ENCODE results near the gene PGM1. TPM values are rescaled to one million over a fixed set of nuclear protein-coding genes. Genes with fewer than 3 reads are reported as not detected.

PGM1 gene
- total RNA-seq, 1 experiment from 2014 or later: 67.1 TPM

- Histone ChIP-seq H3K27ac (ENCODE audit: low read length) (no peak overlapping the region), H3K4me3 (ENCODE audit: low read length) (no peak overlapping the region), H3K36me3 (ENCODE audit: insufficient read depth, low read length) (peaks cover 10% of the 10 kb centered on the region), H3K4me2 (ENCODE audit: low read depth, low read length, poor library complexity, severe bottlenecking) (no peak overlapping the region), H3K79me2 (ENCODE audit: low read length) (no peaks in the 10 kb centered on the region), H4K20me1 (ENCODE audit: insufficient read depth, low read depth, low read length) (no peaks in the 10 kb centered on the region), H3K9me3 (ENCODE audit: low read length) (no peaks in the 10 kb centered on the region), H2AFZ (ENCODE audit: low read length) (no peak overlapping the region), H3K27me3 (ENCODE audit: low read length) (no peaks in the 10 kb centered on the region), H3K9ac (ENCODE audit: low read length) (no peak overlapping the region), H3K4me1 (ENCODE audit: low read length) (no peaks in the 10 kb centered on the region), H3K9me2 (replicated peaks; ENCODE audit: insufficient read depth, low read length) (no peaks in the 10 kb centered on the region)
- DNase-seq: no peak
Observed at GRCh38 chr1:63663873-63664272, 70.7 kb downstream of the PGM1 start.

DNA sequence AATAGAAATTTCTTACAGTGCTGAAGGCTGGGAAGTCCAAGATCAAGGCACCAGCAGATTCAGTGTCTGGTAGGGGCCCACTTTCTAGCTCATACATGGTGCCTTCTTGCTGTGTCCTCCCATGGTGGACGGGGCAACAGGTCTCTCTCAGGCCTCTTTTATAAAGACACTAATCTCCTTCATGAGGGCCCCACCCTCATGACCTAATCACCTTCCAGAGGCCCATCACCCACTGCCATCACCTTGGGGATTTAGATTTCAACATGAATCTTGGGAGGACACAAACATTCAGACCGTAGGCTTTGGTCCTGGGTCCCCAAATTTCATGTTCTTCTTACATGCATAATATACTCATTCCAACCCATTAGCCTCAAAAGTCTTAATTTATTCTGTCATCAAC is 71.5 kb downstream of the PGM1 start:
- Histone ChIP-seq H3K79me2 (ENCODE audit: low read length) (no peaks in the 10 kb centered on the region), H3K9me3 (ENCODE audit: low read length) (no peaks in the 10 kb centered on the region), H3K4me2 (ENCODE audit: low read depth, low read length, poor library complexity, severe bottlenecking) (no peak overlapping the region), H3K36me3 (ENCODE audit: insufficient read depth, low read length) (peaks cover 4% of the 10 kb centered on the region), H3K4me3 (ENCODE audit: low read length) (no peak overlapping the region), H3K27me3 (ENCODE audit: low read length) (no peaks in the 10 kb centered on the region), H3K27ac (ENCODE audit: low read length) (no peak overlapping the region), H3K4me1 (ENCODE audit: low read length) (no peaks in the 10 kb centered on the region), H4K20me1 (ENCODE audit: insufficient read depth, low read depth, low read length) (no peaks in the 10 kb centered on the region), H2AFZ (ENCODE audit: low read length) (no peak overlapping the region), H3K9ac (ENCODE audit: low read length) (no peak overlapping the region), H3K9me2 (replicated peaks; ENCODE audit: insufficient read depth, low read length) (no peaks in the 10 kb centered on the region)
- no peak for DNase-seq

- Histone ChIP-seq H3K9me2 (replicated peaks; ENCODE audit: insufficient read depth, low read length) (no peaks in the 10 kb centered on the region), H3K27ac (ENCODE audit: low read length) (no peak overlapping the region), H3K4me3 (ENCODE audit: low read length) (no peak overlapping the region), H3K4me2 (ENCODE audit: low read depth, low read length, poor library complexity, severe bottlenecking) (no peak overlapping the region), H3K9me3 (ENCODE audit: low read length) (no peaks in the 10 kb centered on the region), H3K4me1 (ENCODE audit: low read length) (no peaks in the 10 kb centered on the region), H3K79me2 (ENCODE audit: low read length) (no peaks in the 10 kb centered on the region), H3K27me3 (ENCODE audit: low read length) (no peaks in the 10 kb centered on the region), H3K9ac (ENCODE audit: low read length) (no peak overlapping the region), H4K20me1 (ENCODE audit: insufficient read depth, low read depth, low read length) (no peaks in the 10 kb centered on the region), H2AFZ (ENCODE audit: low read length) (no peak overlapping the region), H3K36me3 (ENCODE audit: insufficient read depth, low read length) (peaks cover 4% of the 10 kb centered on the region)
- DNase-seq: no peak
Observed at GRCh38 chr1:63665410-63665809, 72.2 kb downstream of the PGM1 start.

GRCh38 chr1:63665824-63666223 is 72.6 kb downstream of the PGM1 start:
- no peak for DNase-seq

DNA sequence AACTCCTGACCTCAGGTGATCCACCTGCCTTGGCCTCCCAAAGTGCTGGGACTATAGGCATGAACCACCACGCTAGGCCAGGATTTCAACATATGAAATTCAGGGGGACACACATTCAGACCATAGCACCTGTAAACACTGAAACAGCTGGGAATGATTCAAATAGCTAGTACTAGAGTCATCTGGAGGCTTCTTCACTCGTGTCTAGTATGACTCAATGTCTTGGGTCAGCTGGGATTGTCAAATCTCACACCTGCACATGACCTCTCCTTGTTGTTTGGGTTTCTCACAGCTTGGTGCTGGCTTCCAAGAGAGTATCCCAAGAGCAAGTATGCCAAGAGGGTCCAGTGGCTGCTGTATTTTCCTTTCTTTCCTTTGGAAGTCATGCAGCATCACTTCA is 75.1 kb downstream of the PGM1 start:
- no peak overlapping the region for H3K4me3 ChIP-seq (ENCODE audit: low read length)
- no peak for DNase-seq
- H4K20me1 ChIP-seq (ENCODE audit: insufficient read depth, low read depth, low read length): no peaks in the 10 kb centered on the region
- no peaks in the 10 kb centered on the region for H3K9me3 ChIP-seq (ENCODE audit: low read length)
- no peak overlapping the region for H3K9ac ChIP-seq (ENCODE audit: low read length)
- H3K9me2 ChIP-seq (replicated peaks; ENCODE audit: insufficient read depth, low read length): no peaks in the 10 kb centered on the region
- H3K4me1 ChIP-seq (ENCODE audit: low read length): no peaks in the 10 kb centered on the region
- H3K27ac ChIP-seq (ENCODE audit: low read length): no peak overlapping the region
- H3K36me3 ChIP-seq (ENCODE audit: insufficient read depth, low read length): no peaks in the 10 kb centered on the region; the same call in 1 of the 2 replicates
- H3K79me2 ChIP-seq (ENCODE audit: low read length): no peaks in the 10 kb centered on the region
- H2AFZ ChIP-seq (ENCODE audit: low read length): no peak overlapping the region
- no peak overlapping the region for H3K4me2 ChIP-seq (ENCODE audit: low read depth, low read length, poor library complexity, severe bottlenecking)
- H3K27me3 ChIP-seq (ENCODE audit: low read length): no peaks in the 10 kb centered on the region

More at GRCh38 chr1:63665824-63666223, 72.6 kb downstream of the PGM1 start:
- Histone ChIP-seq H3K27ac (ENCODE audit: low read length) (no peak overlapping the region), H3K4me3 (ENCODE audit: low read length) (no peak overlapping the region), H3K9me2 (replicated peaks; ENCODE audit: insufficient read depth, low read length) (no peaks in the 10 kb centered on the region), H3K9ac (ENCODE audit: low read length) (no peak overlapping the region), H3K27me3 (ENCODE audit: low read length) (no peaks in the 10 kb centered on the region), H3K36me3 (ENCODE audit: insufficient read depth, low read length) (no peaks in the 10 kb centered on the region; the same call in none of the 2 replicates), H4K20me1 (ENCODE audit: insufficient read depth, low read depth, low read length) (no peaks in the 10 kb centered on the region), H3K9me3 (ENCODE audit: low read length) (no peaks in the 10 kb centered on the region), H3K4me2 (ENCODE audit: low read depth, low read length, poor library complexity, severe bottlenecking) (no peak overlapping the region), H2AFZ (ENCODE audit: low read length) (no peak overlapping the region), H3K4me1 (ENCODE audit: low read length) (no peaks in the 10 kb centered on the region), H3K79me2 (ENCODE audit: low read length) (no peaks in the 10 kb centered on the region)

DNA sequence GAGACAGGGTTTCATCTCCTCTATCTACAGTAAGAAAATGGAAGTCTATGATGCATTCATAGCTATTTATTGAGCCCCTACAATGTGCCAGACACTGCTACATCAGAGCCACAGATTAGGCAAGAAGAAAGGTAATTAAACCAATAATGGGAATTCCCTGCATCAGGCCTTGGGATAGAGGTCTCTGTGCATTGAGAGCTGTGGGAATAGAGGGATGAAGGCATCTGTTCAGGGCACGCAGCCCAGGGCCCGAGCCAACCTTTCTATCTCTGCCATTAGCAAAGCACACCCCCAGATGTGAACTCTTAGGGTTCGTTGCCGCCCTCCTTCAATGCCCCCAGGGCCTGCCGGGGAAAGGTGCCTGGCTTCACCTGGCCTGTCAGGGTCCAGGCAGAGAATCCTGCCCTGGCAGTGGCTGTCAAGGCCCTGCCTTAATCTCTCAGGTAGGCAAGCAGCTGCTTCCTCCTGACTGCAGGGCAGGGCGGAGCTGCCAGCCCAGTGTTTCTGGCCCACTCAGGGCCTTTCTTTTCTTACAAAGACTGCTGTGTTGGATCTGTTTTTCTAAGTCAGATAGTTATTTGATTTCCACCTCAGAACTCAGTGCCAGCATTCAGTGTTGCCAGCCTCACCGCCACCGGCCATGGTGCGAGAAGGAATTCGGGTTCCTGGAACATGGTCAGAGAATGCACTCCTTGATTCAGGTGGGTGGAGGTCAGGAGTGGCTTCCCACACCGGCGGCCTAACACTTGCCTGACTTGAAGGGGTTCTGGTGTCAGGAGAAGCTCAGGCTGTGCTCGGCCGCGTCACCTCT is 76.1 kb downstream of the PGM1 start:
- H3K9ac ChIP-seq (ENCODE audit: low read length): no peak overlapping the region
- no peak overlapping the region for H2AFZ ChIP-seq (ENCODE audit: low read length)
- H3K79me2 ChIP-seq (ENCODE audit: low read length): no peaks in the 10 kb centered on the region
- no peak overlapping the region for H3K27ac ChIP-seq (ENCODE audit: low read length)
- no peaks in the 10 kb centered on the region for H3K4me1 ChIP-seq (ENCODE audit: low read length)
- DNase-seq: no peak
- no peak overlapping the region for H3K4me3 ChIP-seq (ENCODE audit: low read length)
- no peaks in the 10 kb centered on the region for H3K9me3 ChIP-seq (ENCODE audit: low read length)
- H3K9me2 ChIP-seq (replicated peaks; ENCODE audit: insufficient read depth, low read length): no peaks in the 10 kb centered on the region
- no peaks in the 10 kb centered on the region for H4K20me1 ChIP-seq (ENCODE audit: insufficient read depth, low read depth, low read length)
- H3K27me3 ChIP-seq (ENCODE audit: low read length): no peaks in the 10 kb centered on the region
- H3K36me3 ChIP-seq (ENCODE audit: insufficient read depth, low read length): no peaks in the 10 kb centered on the region; the same call in 1 of the 2 replicates
- no peak overlapping the region for H3K4me2 ChIP-seq (ENCODE audit: low read depth, low read length, poor library complexity, severe bottlenecking)

DNA sequence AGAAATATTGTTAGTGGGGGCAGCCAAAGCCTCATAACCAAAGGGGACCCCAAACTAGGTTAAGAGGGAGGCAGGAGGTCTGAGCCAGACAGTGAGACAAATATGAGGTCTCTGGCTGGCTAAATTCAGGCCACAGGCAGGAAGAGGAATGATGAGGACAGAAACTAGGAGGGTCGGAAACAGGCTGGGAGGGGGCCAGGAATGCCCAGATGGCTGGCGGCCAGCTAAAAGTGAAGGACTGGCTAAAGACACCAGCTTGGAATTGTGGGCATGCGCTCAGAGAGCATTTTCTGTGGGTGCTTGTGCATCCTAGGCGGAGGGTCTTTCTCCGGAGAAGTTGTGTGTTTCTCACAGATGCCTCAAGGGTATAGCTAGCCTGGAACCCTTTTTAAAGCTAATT is 77.0 kb downstream of the PGM1 start:
- H4K20me1 ChIP-seq (ENCODE audit: insufficient read depth, low read depth, low read length): no peaks in the 10 kb centered on the region

DNA sequence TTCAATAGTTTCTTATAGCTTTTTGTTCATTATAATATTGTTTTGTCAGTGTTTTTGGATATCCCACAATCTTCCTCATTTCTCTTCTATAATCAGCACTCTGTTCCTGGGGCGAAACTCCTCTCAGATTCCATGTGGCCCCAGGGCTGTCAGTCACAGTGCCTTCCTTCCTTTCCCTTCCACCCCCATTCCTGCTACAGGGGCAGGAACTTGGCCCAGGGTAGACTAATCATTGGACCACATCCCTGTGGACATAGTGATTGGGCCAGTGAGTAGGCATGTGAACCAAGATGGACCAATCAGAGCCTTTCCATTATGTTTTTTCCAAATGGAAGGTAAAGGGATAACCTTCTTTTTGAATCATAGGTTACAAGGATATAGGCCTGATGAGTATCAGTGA is 78.3 kb downstream of the PGM1 start:
- H3K36me3 ChIP-seq (ENCODE audit: insufficient read depth, low read length): no peaks in the 10 kb centered on the region
- H2AFZ ChIP-seq (ENCODE audit: low read length): no peak overlapping the region
- no peaks in the 10 kb centered on the region for H3K27me3 ChIP-seq (ENCODE audit: low read length)
- no peak for DNase-seq
- H3K4me3 ChIP-seq (ENCODE audit: low read length): no peak overlapping the region
- no peak overlapping the region for H3K27ac ChIP-seq (ENCODE audit: low read length)
- H3K4me1 ChIP-seq (ENCODE audit: low read length): no peaks in the 10 kb centered on the region
- no peak overlapping the region for H3K4me2 ChIP-seq (ENCODE audit: low read depth, low read length, poor library complexity, severe bottlenecking)
- H4K20me1 ChIP-seq (ENCODE audit: insufficient read depth, low read depth, low read length): no peaks in the 10 kb centered on the region
- no peak overlapping the region for H3K9ac ChIP-seq (ENCODE audit: low read length)
- no peaks in the 10 kb centered on the region for H3K9me2 ChIP-seq (replicated peaks; ENCODE audit: insufficient read depth, low read length)
- no peaks in the 10 kb centered on the region for H3K79me2 ChIP-seq (ENCODE audit: low read length)
- H3K9me3 ChIP-seq (ENCODE audit: low read length): no peaks in the 10 kb centered on the region

More for the DNA sequence above, 77.0 kb downstream of the PGM1 start:
- Histone ChIP-seq H3K79me2 (ENCODE audit: low read length) (no peaks in the 10 kb centered on the region), H3K9me3 (ENCODE audit: low read length) (no peaks in the 10 kb centered on the region), H3K9me2 (replicated peaks; ENCODE audit: insufficient read depth, low read length) (no peaks in the 10 kb centered on the region), H2AFZ (ENCODE audit: low read length) (no peak overlapping the region), H3K4me3 (ENCODE audit: low read length) (no peak overlapping the region), H3K27me3 (ENCODE audit: low read length) (no peaks in the 10 kb centered on the region), H3K4me2 (ENCODE audit: low read depth, low read length, poor library complexity, severe bottlenecking) (no peak overlapping the region), H3K9ac (ENCODE audit: low read length) (no peak overlapping the region), H3K27ac (ENCODE audit: low read length) (no peak overlapping the region), H3K36me3 (ENCODE audit: insufficient read depth, low read length) (no peaks in the 10 kb centered on the region), H3K4me1 (ENCODE audit: low read length) (no peaks in the 10 kb centered on the region)
- DNase-seq: no peak
